Measurements from ENCODE around the gene EPS8L1.

Gene EPS8L1

GRCh38 chr19:55047951-55048350 is 27.7 kb upstream of the EPS8L1 start:
- H3K27me3 ChIP-seq (ENCODE audit: control insufficient read depth, low read length): no peaks in the 10 kb centered on the region
- TF ChIP-seq EZH2phosphoT487 (IDR thresholded peaks at IDR 0.05; ENCODE audit: borderline replicate concordance, low read length) (no peak), CTCF (IDR thresholded peaks at IDR 0.05; ENCODE audit: low read depth, low read length, poor library complexity, severe bottlenecking) (no peak)
- H3F3A ChIP-seq (ENCODE audit: control insufficient read depth, insufficient read depth): no peaks in the 10 kb centered on the region
- no peaks in the 10 kb centered on the region for H3K9me3 ChIP-seq (ENCODE audit: control insufficient read depth, insufficient read depth, low read length)
- no peaks in the 10 kb centered on the region; the same call in 1 of the 2 replicates for H3K79me2 ChIP-seq (ENCODE audit: control insufficient read depth, low read length)
- H4K20me1 ChIP-seq (ENCODE audit: control insufficient read depth, insufficient read depth, low read depth, low read length): no peaks in the 10 kb centered on the region
- H3K4me3 ChIP-seq (ENCODE audit: low read length): no peak overlapping the region
- H3K27ac ChIP-seq (ENCODE audit: low read depth, low read length): no peak overlapping the region
- H3K4me2 ChIP-seq (ENCODE audit: low read length): no peak overlapping the region
- H3K4me1 ChIP-seq (ENCODE audit: control insufficient read depth, low read length): no peaks in the 10 kb centered on the region
- no peaks in the 10 kb centered on the region for H3K9me2 ChIP-seq (replicated peaks; ENCODE audit: control insufficient read depth, low read length)
- peaks cover 59% of the 10 kb centered on the region for H3K36me3 ChIP-seq (ENCODE audit: control insufficient read depth, low read length)

GRCh38 chr19:55048446-55048845 is 27.2 kb upstream of the EPS8L1 start:
- TF ChIP-seq CTCF (IDR thresholded peaks at IDR 0.05; ENCODE audit: low read depth, low read length, poor library complexity, severe bottlenecking): no peak
- no peak for TF ChIP-seq EZH2phosphoT487 (IDR thresholded peaks at IDR 0.05; ENCODE audit: borderline replicate concordance, low read length)
- H3K4me3 ChIP-seq (ENCODE audit: low read length): no peak overlapping the region
- H3K9me3 ChIP-seq (ENCODE audit: control insufficient read depth, insufficient read depth, low read length): no peaks in the 10 kb centered on the region
- no peak overlapping the region for H3K27ac ChIP-seq (ENCODE audit: low read depth, low read length)
- H3K4me2 ChIP-seq (ENCODE audit: low read length): no peak overlapping the region
- no peaks in the 10 kb centered on the region for H3F3A ChIP-seq (ENCODE audit: control insufficient read depth, insufficient read depth)
- no peaks in the 10 kb centered on the region for H3K4me1 ChIP-seq (ENCODE audit: control insufficient read depth, low read length)
- no peaks in the 10 kb centered on the region; the same call in 1 of the 2 replicates for H3K79me2 ChIP-seq (ENCODE audit: control insufficient read depth, low read length)
- H3K9me2 ChIP-seq (replicated peaks; ENCODE audit: control insufficient read depth, low read length): no peaks in the 10 kb centered on the region
- H3K27me3 ChIP-seq (ENCODE audit: control insufficient read depth, low read length): no peaks in the 10 kb centered on the region
- no peaks in the 10 kb centered on the region for H4K20me1 ChIP-seq (ENCODE audit: control insufficient read depth, insufficient read depth, low read depth, low read length)
- H3K36me3 ChIP-seq (ENCODE audit: control insufficient read depth, low read length): peaks cover 61% of the 10 kb centered on the region

GRCh38 chr19:55050749-55051532 is 24.7 kb upstream of the EPS8L1 start:
- TF ChIP-seq CTCF (IDR thresholded peaks at IDR 0.05; ENCODE audit: low read depth, low read length, poor library complexity, severe bottlenecking) (no peak), EZH2phosphoT487 (IDR thresholded peaks at IDR 0.05; ENCODE audit: borderline replicate concordance, low read length) (no peak)
- H3K36me3 ChIP-seq (ENCODE audit: control insufficient read depth, low read length): peaks cover 59% of the 10 kb centered on the region
- H3K79me2 ChIP-seq (ENCODE audit: control insufficient read depth, low read length): no peaks in the 10 kb centered on the region; the same call in 1 of the 2 replicates

More at GRCh38 chr19:55050749-55051532, 24.7 kb upstream of the EPS8L1 start:
- no peaks in the 10 kb centered on the region for H3K4me1 ChIP-seq (ENCODE audit: control insufficient read depth, low read length)
- H4K20me1 ChIP-seq (ENCODE audit: control insufficient read depth, insufficient read depth, low read depth, low read length): no peaks in the 10 kb centered on the region
- H3K27ac ChIP-seq (ENCODE audit: low read depth, low read length): no peak overlapping the region
- no peak overlapping the region for H3K4me2 ChIP-seq (ENCODE audit: low read length)
- H3K27me3 ChIP-seq (ENCODE audit: control insufficient read depth, low read length): no peaks in the 10 kb centered on the region
- no peaks in the 10 kb centered on the region for H3K9me2 ChIP-seq (replicated peaks; ENCODE audit: control insufficient read depth, low read length)
- no peaks in the 10 kb centered on the region for H3K9me3 ChIP-seq (ENCODE audit: control insufficient read depth, insufficient read depth, low read length)
- no peaks in the 10 kb centered on the region for H3F3A ChIP-seq (ENCODE audit: control insufficient read depth, insufficient read depth)
- no peak overlapping the region for H3K4me3 ChIP-seq (ENCODE audit: low read length)
